Upper lobe of left lung (tissue), 4 donors: Measurements from ENCODE around the gene INSRR.

Source experiments
- CTCF ChIP-seq, 6 experiments: fragments of 450-650 bp in 4 of 6; fragments of 200-600 bp in 2 of 6; sonication (generic) in 2 of 6; IDR thresholded peaks; one replicate each; pipeline ENCODE4 v1.5.1; 2016 to 2019; ENCODE audit warnings: antibody characterized with exemption in 6 of 6
- EP300 ChIP-seq, 4 donors: sonication (generic); formaldehyde crosslinking; IDR thresholded peaks; one replicate each; pipeline ENCODE4 v1.5.1; 2017; ENCODE audit warnings: antibody characterized with exemption in 4 of 4, control low read depth in 2 of 4
- POLR2A ChIP-seq, 4 donors: fragments of 450-650 bp; IDR thresholded peaks; one replicate each; pipeline ENCODE4 v1.5.1; 2016 to 2017; ENCODE audit warnings: antibody characterized with exemption in 4 of 4, mild to moderate bottlenecking in 2 of 4
- POLR2AphosphoS5 ChIP-seq, 2 donors: sonication (generic); formaldehyde crosslinking; IDR thresholded peaks; one replicate each; pipeline ENCODE4 v1.5.1; 2017; ENCODE audit warnings: antibody characterized with exemption in 2 of 2

DNA sequence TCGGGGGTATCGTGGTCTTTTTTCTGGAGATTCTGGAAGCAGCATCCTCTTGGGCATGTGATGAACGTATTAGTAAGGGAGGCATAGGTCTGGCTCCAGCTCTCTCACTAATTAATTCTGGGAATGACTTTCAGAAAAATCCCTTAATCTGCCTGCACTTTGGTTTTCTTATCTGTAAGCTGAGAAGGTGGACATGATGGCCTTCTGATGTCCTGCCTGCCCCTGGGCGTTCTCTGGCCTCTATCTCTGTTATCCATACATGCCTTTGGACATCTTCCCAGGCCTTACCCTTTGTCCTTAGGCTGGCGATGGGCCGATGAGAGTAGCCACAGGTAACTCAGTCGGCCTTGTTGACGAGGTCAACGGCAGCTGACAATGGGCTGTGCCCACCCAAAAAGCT lies 10.5 kb upstream of the INSRR start:
- no peak for TF ChIP-seq CTCF (IDR thresholded peaks at IDR 0.05)
- TF ChIP-seq POLR2A (IDR thresholded peaks at IDR 0.05), result no peak
- no peak for TF ChIP-seq EP300 (IDR thresholded peaks at IDR 0.05)
- TF ChIP-seq POLR2AphosphoS5 (IDR thresholded peaks at IDR 0.05), result no peak
